LNCaP clone FGC (cell line): ENCODE results near the gene DDHD1.

ENCODE experiments used
- DNase-seq: peaks from one replicate; pipeline ENCODE4 v3.0.0-alpha.2; 2011; ENCODE audit warnings: low read depth
- H3K4me3 ChIP-seq: 2 replicates; pipeline ENCODE4 v1.5.1; 2011; ENCODE audit warnings: mild to moderate bottlenecking, low read depth, low read length, control low read depth
- TF ChIP-seq, protein P1 (sequence below): IDR thresholded peaks from 2 replicates; pipeline ENCODE4 v1.5.1; 2012; ENCODE audit warnings: mild to moderate bottlenecking; ENCODE audit not compliant: control insufficient read depth, insufficient read depth; ENCODE audit errors: extremely low read depth

DDHD1 gene

GRCh38 chr14:53062856-53063255 is 90.3 kb downstream of the DDHD1 start:
- TF ChIP-seq, protein P1, sequence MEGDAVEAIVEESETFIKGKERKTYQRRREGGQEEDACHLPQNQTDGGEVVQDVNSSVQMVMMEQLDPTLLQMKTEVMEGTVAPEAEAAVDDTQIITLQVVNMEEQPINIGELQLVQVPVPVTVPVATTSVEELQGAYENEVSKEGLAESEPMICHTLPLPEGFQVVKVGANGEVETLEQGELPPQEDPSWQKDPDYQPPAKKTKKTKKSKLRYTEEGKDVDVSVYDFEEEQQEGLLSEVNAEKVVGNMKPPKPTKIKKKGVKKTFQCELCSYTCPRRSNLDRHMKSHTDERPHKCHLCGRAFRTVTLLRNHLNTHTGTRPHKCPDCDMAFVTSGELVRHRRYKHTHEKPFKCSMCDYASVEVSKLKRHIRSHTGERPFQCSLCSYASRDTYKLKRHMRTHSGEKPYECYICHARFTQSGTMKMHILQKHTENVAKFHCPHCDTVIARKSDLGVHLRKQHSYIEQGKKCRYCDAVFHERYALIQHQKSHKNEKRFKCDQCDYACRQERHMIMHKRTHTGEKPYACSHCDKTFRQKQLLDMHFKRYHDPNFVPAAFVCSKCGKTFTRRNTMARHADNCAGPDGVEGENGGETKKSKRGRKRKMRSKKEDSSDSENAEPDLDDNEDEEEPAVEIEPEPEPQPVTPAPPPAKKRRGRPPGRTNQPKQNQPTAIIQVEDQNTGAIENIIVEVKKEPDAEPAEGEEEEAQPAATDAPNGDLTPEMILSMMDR, result no peak
- DNase-seq, result no peak
- no peak overlapping the region for H3K4me3 ChIP-seq

- TF ChIP-seq, protein P1, result no peak
- H3K4me3 ChIP-seq, result no peak overlapping the region
- DNase-seq, result no peak
These were observed 93.1 kb downstream of the DDHD1 start for GRCh38 chr14:53060046-53060445.

DNA sequence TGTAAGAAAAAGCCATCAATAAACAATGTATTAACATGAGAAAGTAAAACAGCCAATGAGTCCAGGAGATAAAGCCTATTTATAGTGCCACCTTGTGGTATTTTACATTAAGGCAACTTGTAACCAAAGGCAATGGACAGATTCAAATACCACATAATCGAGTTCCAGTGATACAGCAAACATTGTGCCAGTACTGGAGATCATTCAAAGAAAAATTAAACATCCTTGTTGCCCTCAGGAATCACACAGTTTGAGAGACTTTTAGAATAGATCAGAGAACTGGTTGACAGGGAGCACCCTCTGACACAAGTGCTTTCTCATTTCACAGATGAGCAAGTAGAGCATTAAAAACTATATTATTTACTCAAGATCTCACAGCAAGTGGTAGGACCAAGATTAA is 98.1 kb downstream of the DDHD1 start:
- peak; percentile 38 for DNase-seq
- no peak overlapping the region for H3K4me3 ChIP-seq
- TF ChIP-seq, protein P1, result peak; percentile 57

- no peak for DNase-seq
- TF ChIP-seq, protein P1, result no peak
- no peak overlapping the region for H3K4me3 ChIP-seq
These were observed 98.7 kb downstream of the DDHD1 start for GRCh38 chr14:53054457-53054856.

GRCh38 chr14:53048631-53049030 is 104.5 kb downstream of the DDHD1 start:
- TF ChIP-seq, protein P1, result no peak
- H3K4me3 ChIP-seq, result no peak overlapping the region
- DNase-seq, result no peak

DNA sequence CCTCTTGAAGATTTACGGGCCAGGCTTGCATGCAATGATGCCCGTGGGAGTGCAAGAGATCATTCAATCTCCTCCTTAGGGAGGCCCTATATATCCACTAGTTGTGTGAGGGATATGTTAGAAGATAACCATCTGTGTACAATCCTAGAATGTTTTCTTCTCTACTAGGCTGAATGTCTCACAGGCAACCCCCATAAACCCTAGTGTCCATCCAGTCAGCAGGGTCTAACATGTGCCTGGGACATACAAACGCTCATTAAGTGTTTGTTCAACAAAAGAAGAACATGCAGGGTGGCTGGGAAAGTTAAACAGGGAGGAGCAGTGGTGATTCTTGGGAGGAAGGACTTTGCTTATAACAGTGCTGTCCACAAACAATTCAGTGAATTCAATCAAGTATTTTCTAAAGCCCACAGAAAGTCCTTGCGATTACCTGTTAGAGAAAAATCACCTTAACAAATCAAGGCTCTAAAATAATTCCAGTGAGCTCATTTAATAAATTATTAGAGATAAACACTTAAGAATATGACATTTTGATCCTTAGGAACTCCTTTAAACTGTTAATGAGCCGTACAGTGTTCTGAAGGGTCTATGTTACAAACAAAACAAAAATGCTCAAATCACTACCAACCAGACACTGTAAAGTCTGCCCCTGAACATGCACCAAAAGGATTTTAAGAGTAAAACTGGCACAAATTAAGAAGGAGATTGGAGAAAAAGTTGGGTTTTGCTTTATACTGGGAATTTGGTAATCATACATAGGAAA is 105.6 kb downstream of the DDHD1 start:
- peak; percentile 39 for DNase-seq
- H3K4me3 ChIP-seq, result no peak overlapping the region
- TF ChIP-seq, protein P1, result no peak

DNA sequence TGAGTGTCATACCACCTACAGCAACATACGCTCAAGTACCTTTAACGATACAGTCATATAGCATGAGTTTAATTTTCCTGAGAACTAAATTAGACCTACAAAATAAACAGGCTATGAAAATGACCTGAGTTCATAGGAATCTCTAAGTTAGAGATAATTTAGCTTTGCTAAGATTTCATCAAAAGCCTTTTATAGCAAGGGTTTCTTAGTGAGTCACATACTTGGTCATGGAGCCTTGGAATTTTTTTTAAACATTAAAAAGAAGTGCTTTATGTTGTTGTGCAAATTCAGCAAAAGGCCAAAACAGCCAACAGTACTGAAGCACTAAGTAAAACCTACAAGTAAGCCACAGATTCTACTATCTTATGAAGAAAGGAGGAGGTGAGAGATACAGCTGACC is 108.6 kb downstream of the DDHD1 start:
- TF ChIP-seq, protein P1, result no peak
- no peak for DNase-seq
- no peak overlapping the region for H3K4me3 ChIP-seq
